Breast epithelium (tissue), 4 donors: ENCODE data around the gene MYOM3. TPM values are rescaled to one million over a fixed set of nuclear protein-coding genes. Genes with fewer than 3 reads are reported as not detected.

Source experiments
- DNase-seq, 2 donors: peaks; one replicate each; pipeline ENCODE4 v3.0.0-alpha.2; 2019; ENCODE audit warnings: low spot score in 2 of 2
- H3K27ac ChIP-seq, 2 donors: fragments of 200-600 bp; sonication (generic) in 1 of 2; one replicate each; pipeline ENCODE4 v1.5.1; 2016 to 2019; ENCODE audit warnings: mild to moderate bottlenecking in 1 of 2
- H3K27me3 ChIP-seq, 2 donors: fragments of 200-600 bp; sonication (generic) in 1 of 2; one replicate each; pipeline versions ENCODE4 v1.5.1 to v1.6.0; 2017 to 2019; ENCODE audit warnings: control low read depth in 1 of 2, mild to moderate bottlenecking in 1 of 2
- H3K36me3 ChIP-seq: fragments of 200-600 bp; one replicate; pipeline ENCODE4 v1.5.1; 2019
- H3K4me1 ChIP-seq, 2 donors: fragments of 200-600 bp; sonication (generic); one replicate each; pipeline ENCODE4 v1.5.1; 2016 to 2019; ENCODE audit warnings: control low read depth in 1 of 2
- H3K4me3 ChIP-seq, 3 donors: fragments of 200-600 bp; sonication (generic); 1 replicate in 2 of 3; 2 replicates in 1 of 3; pipeline ENCODE4 v1.5.1; 2016 to 2019; ENCODE audit warnings: mild to moderate bottlenecking in 3 of 3, moderate library complexity in 2 of 3
- H3K9me3 ChIP-seq, 2 donors: fragments of 200-600 bp; sonication (generic) in 1 of 2; one replicate each; pipeline ENCODE4 v1.5.1; 2016 to 2019; ENCODE audit warnings: control low read depth in 1 of 2
- CTCF ChIP-seq, 3 donors: fragments of 450-650 bp; IDR thresholded peaks; one replicate each; pipeline ENCODE4 v1.5.1; 2016 to 2017; ENCODE audit warnings: antibody characterized with exemption in 3 of 3, mild to moderate bottlenecking in 3 of 3, moderate library complexity in 3 of 3
- POLR2A ChIP-seq: fragments of 450-650 bp; IDR thresholded peaks from one replicate; pipeline ENCODE4 v1.6.1; 2016; ENCODE audit warnings: antibody characterized with exemption, mild to moderate bottlenecking, moderate library complexity
- POLR2AphosphoS5 ChIP-seq, 3 donors: sonication (generic); formaldehyde crosslinking; IDR thresholded peaks; one replicate each; pipeline ENCODE4 v1.6.1; 2017; ENCODE audit warnings: antibody characterized with exemption in 3 of 3
- intact Hi-C: fragments of 100-400 bp; cut with DNase I; formaldehyde crosslinking; loops from one replicate; pipeline ENCODE4 v1.15.1; 2023; ENCODE audit warnings: low total_unique reads
- total RNA-seq, 3 donors: library from RNA; depleted of rRNA; stranded (reverse); fragments of >200 nt; gene quantifications; one replicate each; pipeline ENCODE4 v1.1.0, GENCODE V29; 2016

The MYOM3 gene
- total RNA-seq, 3 donors from 2014 or later: 0.32 to 0.98 (median 0.59) TPM

GRCh38 chr1:24075590-24075854 is 36.4 kb downstream of the MYOM3 start:
- intact Hi-C loops: no loop called here
- Histone ChIP-seq H3K9me3 (no peaks in the 10 kb centered on the region), H3K27ac (no peak overlapping the region), H3K4me1 (no peaks in the 10 kb centered on the region), H3K36me3 (no peaks in the 10 kb centered on the region), H3K4me3 (no peak overlapping the region), H3K27me3 (no peaks in the 10 kb centered on the region)
- DNase-seq: no peak
- TF ChIP-seq POLR2A (no peak), CTCF (IDR thresholded peaks at IDR 0.05) (no peak), POLR2AphosphoS5 (IDR thresholded peaks at IDR 0.05) (no peak)

DNA sequence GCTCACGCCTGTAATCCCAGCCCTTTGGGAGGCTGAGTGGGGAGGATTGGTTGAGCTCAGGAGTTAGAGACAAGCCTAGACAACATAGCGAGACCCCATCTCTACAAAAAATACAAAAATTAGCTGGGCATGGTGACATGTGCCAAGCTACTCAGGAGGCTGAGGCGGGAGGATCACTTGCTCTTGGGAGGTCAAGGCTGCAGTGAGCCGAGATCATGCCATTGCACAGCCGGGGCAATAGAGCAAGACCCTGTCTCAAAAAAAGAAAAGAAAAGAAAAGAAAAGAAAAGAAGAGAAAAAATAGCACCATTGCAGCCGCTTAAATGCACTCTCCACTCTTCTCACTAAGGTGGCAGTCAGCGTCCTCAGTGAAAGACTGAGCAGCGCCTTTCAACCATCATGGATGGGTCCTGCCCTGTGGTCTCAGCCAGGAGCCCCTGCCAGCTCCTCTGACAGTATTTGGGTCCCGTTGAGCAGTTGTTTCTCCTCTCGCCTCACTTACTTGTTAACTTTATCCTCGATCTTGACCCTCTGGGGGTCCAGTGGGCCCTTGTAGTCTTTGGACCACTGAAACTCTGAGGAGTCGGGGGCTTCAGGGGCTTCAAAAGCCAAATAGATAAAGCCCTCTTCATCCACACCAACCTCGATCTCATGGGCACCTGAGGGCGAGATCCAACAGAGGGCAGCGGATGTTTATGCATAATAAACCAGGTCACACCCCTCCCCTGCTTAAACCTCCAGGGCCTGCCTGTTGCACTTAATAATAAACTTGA is 36.9 kb downstream of the MYOM3 start:
- Histone ChIP-seq H3K27me3 (no peaks in the 10 kb centered on the region), H3K27ac (no peak overlapping the region), H3K4me1 (no peaks in the 10 kb centered on the region), H3K4me3 (no peak overlapping the region), H3K9me3 (no peaks in the 10 kb centered on the region), H3K36me3 (no peaks in the 10 kb centered on the region)
- intact Hi-C loops: no loop called here
- DNase-seq: no peak
- no peak for TF ChIP-seq CTCF (IDR thresholded peaks at IDR 0.05)
- no peak for TF ChIP-seq POLR2A
- TF ChIP-seq POLR2AphosphoS5 (IDR thresholded peaks at IDR 0.05): no peak

GRCh38 chr1:24074196-24074595 is 37.7 kb downstream of the MYOM3 start:
- H3K27ac ChIP-seq: no peak overlapping the region
- H3K36me3 ChIP-seq: no peaks in the 10 kb centered on the region
- no peaks in the 10 kb centered on the region for H3K4me1 ChIP-seq
- TF ChIP-seq POLR2AphosphoS5 (IDR thresholded peaks at IDR 0.05): no peak
- TF ChIP-seq POLR2A: no peak
- TF ChIP-seq CTCF (IDR thresholded peaks at IDR 0.05): no peak
- no peaks in the 10 kb centered on the region for H3K27me3 ChIP-seq
- H3K9me3 ChIP-seq: no peaks in the 10 kb centered on the region
- intact Hi-C loops: no loop called here
- no peak overlapping the region for H3K4me3 ChIP-seq
- no peak for DNase-seq

GRCh38 chr1:24071941-24072340 is 40.0 kb downstream of the MYOM3 start:
- no peak for TF ChIP-seq CTCF (IDR thresholded peaks at IDR 0.05)
- no peak for TF ChIP-seq POLR2A
- no peak for TF ChIP-seq POLR2AphosphoS5 (IDR thresholded peaks at IDR 0.05)
- Histone ChIP-seq H3K4me3 (no peak overlapping the region), H3K27ac (no peak overlapping the region), H3K9me3 (no peaks in the 10 kb centered on the region), H3K36me3 (no peaks in the 10 kb centered on the region), H3K27me3 (no peaks in the 10 kb centered on the region), H3K4me1 (no peaks in the 10 kb centered on the region)
- intact Hi-C loops: no loop called here
- no peak for DNase-seq

- no peaks in the 10 kb centered on the region for H3K4me1 ChIP-seq
- no peak overlapping the region for H3K4me3 ChIP-seq
- no peak overlapping the region for H3K27ac ChIP-seq
- no peak for TF ChIP-seq POLR2A
- peak; percentile 90 to 92 (median 90) for TF ChIP-seq CTCF (IDR thresholded peaks at IDR 0.05)
- peak in 2 of 3 donors; percentile 21 to 32 for TF ChIP-seq POLR2AphosphoS5 (IDR thresholded peaks at IDR 0.05)
- intact Hi-C loops: no loop called here
- DNase-seq: peak; percentile 70 to 75
- H3K9me3 ChIP-seq: no peaks in the 10 kb centered on the region
- no peaks in the 10 kb centered on the region for H3K27me3 ChIP-seq
- H3K36me3 ChIP-seq: no peaks in the 10 kb centered on the region
Observed at GRCh38 chr1:24070821-24071393, 41.0 kb downstream of the MYOM3 start.
